Naive thymus-derived CD8-positive, alpha-beta T cell (primary cell): ENCODE data around the gene TET3. TPM values are rescaled to one million over a fixed set of nuclear protein-coding genes. Genes with fewer than 3 reads are reported as not detected.
A peak's percentile ranks its signal among the peaks of the same experiment; 100 is the strongest.

Source experiments
- ATAC-seq, 2 donors: fragments of 150-1000 bp; cut with Tn5 transposase in 1 of 2; sonication (Bioruptor Pico), chemical (Tn5 transposase) in 1 of 2; 1 replicate in 1 of 2; 2 replicates in 1 of 2; pipeline ENCODE4 v1.10.0; 2021; ENCODE audit warnings: mild to moderate bottlenecking in 2 of 2, moderate library complexity in 2 of 2
- POLR2A ChIA-PET: fragments of 350-600 bp; sonication (Branson Sonifier 250); formaldehyde crosslinking; loops from one replicate; lab custom pipeline; 2021; ENCODE audit warnings: antibody characterized with exemption; lab: Charles Lee
- DNase-seq, 10 donors: peaks; one replicate each; pipeline versions ENCODE4 v3.0.0 to v3.0.0-alpha.2; 2020 to 2022
- H3K27ac Mint-ChIP-seq, 10 donors: one replicate each; pipeline ENCODE4 v1.8.0; 2020 to 2022; ENCODE audit warnings: mild to moderate bottlenecking in 10 of 10, mixed read lengths in 10 of 10, moderate library complexity in 4 of 10, inconsistent platforms in 1 of 10
- H3K27me3 Mint-ChIP-seq, 5 donors: one replicate each; pipeline ENCODE4 v1.8.0; 2021 to 2022; ENCODE audit warnings: mixed read lengths in 5 of 5
- H3K36me3 Mint-ChIP-seq, 3 donors: one replicate each; pipeline ENCODE4 v1.8.0; 2020 to 2022; ENCODE audit warnings: mixed read lengths in 3 of 3, mild to moderate bottlenecking in 2 of 3, inconsistent platforms in 1 of 3
- H3K4me1 Mint-ChIP-seq, 4 donors: one replicate each; pipeline ENCODE4 v1.8.0; 2021 to 2022; ENCODE audit warnings: mixed read lengths in 4 of 4
- H3K4me3 Mint-ChIP-seq, 10 donors: one replicate each; pipeline ENCODE4 v1.8.0; 2020 to 2022; ENCODE audit warnings: mild to moderate bottlenecking in 10 of 10, mixed read lengths in 10 of 10, moderate library complexity in 6 of 10, inconsistent platforms in 1 of 10
- H3K9me3 Mint-ChIP-seq, 9 donors: one replicate each; pipeline ENCODE4 v1.8.0; 2020 to 2022; ENCODE audit warnings: mixed read lengths in 9 of 9, mild to moderate bottlenecking in 3 of 9, inconsistent platforms in 1 of 9, moderate library complexity in 1 of 9
- polyA plus RNA-seq, 3 donors: library from polyadenylated mRNA; unstranded; fragments of 300-500 nt; fragmentation: Illumina TruSeq; gene quantifications; one replicate each; pipeline ENCODE4 v1.2.3, GENCODE V29; 2021
- total RNA-seq, 8 experiments: library from RNA in 2 of 8; stranded (reverse) in 2 of 8; gene quantifications; one replicate each; pipeline ENCODE4 v1.2.3 and lab custom pipeline; 2021 to 2026

The TET3 gene
- total and polyA plus RNA-seq, 5 experiments from 2014 or later, result 0.46 to 30.5 (median 1.0) TPM

DNA sequence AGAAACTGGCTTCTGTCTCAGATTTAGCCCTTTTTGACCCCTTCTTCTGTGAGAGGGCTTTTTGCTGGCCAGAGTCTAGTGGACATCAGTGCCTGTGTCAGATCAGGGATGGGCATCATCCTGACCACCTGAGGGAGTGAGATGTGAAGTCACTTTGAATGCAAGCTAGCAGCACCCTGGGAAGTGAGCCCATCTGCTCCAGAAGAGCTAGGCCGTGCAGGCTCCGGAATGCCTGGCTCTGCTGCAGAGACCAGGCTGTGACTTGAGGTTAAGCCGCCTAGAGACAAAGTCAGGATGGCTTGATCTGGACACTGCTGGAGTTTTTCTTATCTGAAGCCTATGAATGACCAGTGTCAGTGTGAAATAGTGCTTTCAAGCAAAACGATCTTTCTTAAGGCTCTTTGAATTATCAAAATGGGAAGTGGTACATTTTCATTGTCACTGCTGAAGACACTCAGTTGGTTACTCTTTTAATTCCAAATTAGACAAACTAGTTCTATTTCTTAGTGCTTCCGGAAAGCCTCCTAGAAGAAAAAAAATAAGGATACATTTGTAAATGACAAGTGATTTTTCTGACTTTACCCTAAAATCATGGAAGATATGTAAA, 37.2 kb upstream of the TET3 start:
- DNase-seq (no peak), ATAC-seq (no peak)
- H3K27me3 Mint-ChIP-seq, result no peaks in the 10 kb centered on the region
- H3K9me3 Mint-ChIP-seq, result no peaks in the 10 kb centered on the region
- peaks cover 42 to 90% (median 87%) of the 10 kb centered on the region in 4 donors for H3K4me1 Mint-ChIP-seq
- peak overlapping the region in 8 of 10 donors; percentile 8 to 92 (median 81) for H3K27ac Mint-ChIP-seq
- H3K4me3 Mint-ChIP-seq, result peak overlapping the region in 4 of 10 donors; percentile 9 to 82 (median 38)
- POLR2A ChIA-PET, result interaction anchor here (0.8 to 2.5 kb wide), 2 partner anchors 20 to 32 kb away, joined by 4 to 9 read pairs; no protein-coding TSS in a partner anchor
- peaks cover 7 to 72% (median 31%) of the 10 kb centered on the region in 3 donors for H3K36me3 Mint-ChIP-seq

DNA sequence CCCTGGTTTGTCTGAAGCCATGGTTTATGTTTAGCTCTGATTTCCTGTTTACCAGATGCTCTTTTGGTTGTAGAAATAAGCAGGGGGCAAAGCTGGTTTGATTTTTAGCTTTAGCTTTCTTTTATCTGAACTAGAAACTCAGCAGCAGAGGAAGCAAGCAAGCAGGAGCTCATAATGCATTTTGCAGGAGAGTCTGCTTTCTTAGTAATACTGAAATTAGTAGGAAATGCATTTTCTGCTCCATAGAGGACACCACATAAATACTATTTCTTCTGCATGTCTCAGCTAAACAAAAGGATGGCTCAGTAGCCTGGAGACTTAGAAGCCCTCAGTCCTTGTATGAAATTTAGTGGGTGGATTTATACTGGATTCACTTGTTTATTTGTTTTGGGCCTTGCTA, 34.9 kb upstream of the TET3 start:
- no peaks in the 10 kb centered on the region for H3K9me3 Mint-ChIP-seq
- no peaks in the 10 kb centered on the region for H3K27me3 Mint-ChIP-seq
- ATAC-seq (no peak), DNase-seq (no peak)
- peaks cover 12 to 67% (median 34%) of the 10 kb centered on the region in 3 donors for H3K36me3 Mint-ChIP-seq
- H3K27ac Mint-ChIP-seq, result peak overlapping the region; percentile 9 to 92 (median 82)
- peaks cover 42 to 89% (median 79%) of the 10 kb centered on the region in 4 donors for H3K4me1 Mint-ChIP-seq
- H3K4me3 Mint-ChIP-seq, result peak overlapping the region in 7 of 10 donors; percentile 20 to 71 (median 43)
- POLR2A ChIA-PET, result interaction anchor here (0.6 to 2.5 kb wide), 7 partner anchors 9 to 30 kb away, joined by 3 to 9 read pairs (median 3); no protein-coding TSS in a partner anchor

DNA sequence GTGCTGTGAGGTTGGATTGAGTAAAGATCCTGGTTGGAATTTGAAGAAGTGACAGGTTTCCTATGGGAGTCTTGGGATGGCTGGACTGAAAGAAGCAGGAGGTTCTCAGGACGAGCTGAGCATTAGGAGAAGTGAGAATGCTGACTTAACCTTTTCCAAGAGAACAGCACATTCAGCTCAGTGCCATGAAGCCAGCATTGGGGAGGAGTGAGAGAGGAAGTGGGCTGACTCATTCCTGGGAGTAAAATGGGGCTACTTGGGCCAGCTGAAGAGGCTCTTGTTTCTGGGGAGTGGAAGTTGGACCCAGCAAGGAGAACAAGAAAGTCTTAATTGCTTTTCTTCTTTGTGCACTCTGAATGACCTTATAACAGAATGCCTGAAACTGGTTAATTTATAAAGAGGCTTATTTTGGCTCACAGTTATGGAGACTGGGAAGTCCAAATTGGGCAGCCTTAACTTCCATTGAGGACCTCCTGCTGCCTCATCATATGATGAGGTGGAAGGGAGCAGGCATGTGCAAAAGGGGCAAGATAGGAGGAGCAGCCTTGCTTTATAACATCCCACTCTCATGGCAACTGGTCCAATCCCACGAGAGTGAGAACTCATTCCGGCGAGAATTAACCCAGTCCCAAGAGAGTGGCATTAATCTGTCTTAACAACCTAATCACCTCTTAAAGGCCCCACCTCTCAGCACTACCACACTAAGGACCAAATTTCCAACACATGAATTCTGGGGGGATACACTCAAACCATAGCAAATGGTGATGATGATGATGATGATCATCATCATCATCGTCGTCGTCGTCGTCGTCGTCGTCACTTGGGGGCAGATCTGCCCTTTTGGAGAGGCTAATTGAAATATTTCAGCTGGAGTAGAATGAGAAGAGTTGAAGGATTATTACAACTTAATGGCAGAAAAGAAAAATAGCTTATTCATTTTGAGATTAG, 31.9 kb upstream of the TET3 start:
- H3K9me3 Mint-ChIP-seq, result no peaks in the 10 kb centered on the region
- peak overlapping the region; percentile 15 to 90 (median 76) for H3K27ac Mint-ChIP-seq
- no peaks in the 10 kb centered on the region for H3K27me3 Mint-ChIP-seq
- H3K4me1 Mint-ChIP-seq, result peaks cover 41 to 71% (median 67%) of the 10 kb centered on the region in 4 donors
- H3K36me3 Mint-ChIP-seq, result peaks cover 18 to 75% (median 46%) of the 10 kb centered on the region in 3 donors
- ATAC-seq (no peak), DNase-seq (no peak)
- no peak overlapping the region for H3K4me3 Mint-ChIP-seq
- POLR2A ChIA-PET, result interaction anchor here (0.7 to 0.9 kb wide), 2 partner anchors 18 to 101 kb away, joined by 4 to 6 read pairs; no protein-coding TSS in a partner anchor

DNA sequence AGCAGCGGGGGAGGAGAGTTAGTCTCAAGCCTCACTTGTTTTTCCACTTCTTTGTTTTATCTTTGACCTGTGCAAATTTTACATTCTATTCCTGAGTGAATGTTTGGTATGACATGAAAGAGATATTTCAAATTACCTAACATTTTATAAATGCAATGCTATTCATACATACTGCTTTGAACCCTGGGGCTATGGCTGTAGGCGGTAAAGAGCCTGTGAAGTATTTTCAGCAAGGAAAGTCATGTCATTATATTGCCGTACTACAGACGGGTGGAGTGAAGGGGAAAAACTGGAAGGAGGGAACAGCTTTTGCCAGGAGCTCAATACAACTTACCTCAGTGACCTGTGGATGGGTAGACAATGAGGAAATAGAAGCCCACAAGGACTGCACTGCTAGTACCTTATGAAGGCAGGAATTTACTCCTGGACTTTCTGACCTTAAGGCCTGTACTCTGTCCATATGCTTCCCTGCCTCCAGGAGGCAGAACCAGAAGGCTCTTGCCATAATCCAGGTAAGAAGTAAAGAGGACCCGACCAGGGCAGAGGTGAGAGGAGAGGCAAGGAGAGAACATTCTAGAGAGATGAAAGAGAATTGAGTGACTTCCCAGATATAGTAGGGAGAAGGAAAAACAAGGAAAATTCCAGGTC, 28.4 kb upstream of the TET3 start:
- H3K4me3 Mint-ChIP-seq, result peak overlapping the region in 1 of 10 donors; percentile 26
- H3K27me3 Mint-ChIP-seq, result no peaks in the 10 kb centered on the region
- peaks cover 29 to 47% (median 38%) of the 10 kb centered on the region in 4 donors for H3K4me1 Mint-ChIP-seq
- no peak for ATAC-seq
- peak overlapping the region in 1 of 10 donors; percentile 89 for H3K27ac Mint-ChIP-seq
- no peaks in the 10 kb centered on the region for H3K9me3 Mint-ChIP-seq
- DNase-seq, result no peak
- H3K36me3 Mint-ChIP-seq, result peaks cover 25 to 81% (median 52%) of the 10 kb centered on the region in 3 donors
- POLR2A ChIA-PET, result interaction anchor here (1.0 to 1.4 kb wide), 2 partner anchors 10 to 15 kb away, joined by 3 read pairs; no protein-coding TSS in a partner anchor

DNA sequence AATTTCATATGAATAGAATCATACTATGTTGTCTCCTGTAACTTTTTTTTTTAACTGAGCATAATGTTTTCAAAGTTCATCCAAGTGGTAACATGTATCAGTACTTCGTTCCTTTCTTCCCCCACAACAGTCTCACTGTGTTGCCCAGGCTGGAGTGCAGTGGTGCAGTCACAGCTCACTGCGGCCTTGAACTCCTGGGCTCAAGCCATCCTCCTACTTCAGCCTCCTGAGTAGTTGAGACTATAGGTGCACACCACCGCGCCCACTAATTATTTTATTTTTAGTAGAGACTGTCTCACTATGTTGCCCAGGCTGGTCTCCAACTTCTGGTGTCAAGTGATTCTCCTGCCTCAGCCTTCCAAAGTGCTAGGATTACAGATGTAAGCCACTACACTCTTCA, 23.4 kb upstream of the TET3 start:
- peak overlapping the region in 2 of 10 donors; percentile 3 to 37 for H3K27ac Mint-ChIP-seq
- no peak overlapping the region for H3K4me3 Mint-ChIP-seq
- no peak for ATAC-seq
- peaks cover 0 to 9% (median 0%) of the 10 kb centered on the region in 9 donors for H3K9me3 Mint-ChIP-seq
- peaks cover 19 to 41% (median 32%) of the 10 kb centered on the region in 4 donors for H3K4me1 Mint-ChIP-seq
- H3K27me3 Mint-ChIP-seq, result no peaks in the 10 kb centered on the region
- no peak for DNase-seq
- POLR2A ChIA-PET, result no interaction called here
- peaks cover 17 to 43% (median 26%) of the 10 kb centered on the region in 3 donors for H3K36me3 Mint-ChIP-seq

DNA sequence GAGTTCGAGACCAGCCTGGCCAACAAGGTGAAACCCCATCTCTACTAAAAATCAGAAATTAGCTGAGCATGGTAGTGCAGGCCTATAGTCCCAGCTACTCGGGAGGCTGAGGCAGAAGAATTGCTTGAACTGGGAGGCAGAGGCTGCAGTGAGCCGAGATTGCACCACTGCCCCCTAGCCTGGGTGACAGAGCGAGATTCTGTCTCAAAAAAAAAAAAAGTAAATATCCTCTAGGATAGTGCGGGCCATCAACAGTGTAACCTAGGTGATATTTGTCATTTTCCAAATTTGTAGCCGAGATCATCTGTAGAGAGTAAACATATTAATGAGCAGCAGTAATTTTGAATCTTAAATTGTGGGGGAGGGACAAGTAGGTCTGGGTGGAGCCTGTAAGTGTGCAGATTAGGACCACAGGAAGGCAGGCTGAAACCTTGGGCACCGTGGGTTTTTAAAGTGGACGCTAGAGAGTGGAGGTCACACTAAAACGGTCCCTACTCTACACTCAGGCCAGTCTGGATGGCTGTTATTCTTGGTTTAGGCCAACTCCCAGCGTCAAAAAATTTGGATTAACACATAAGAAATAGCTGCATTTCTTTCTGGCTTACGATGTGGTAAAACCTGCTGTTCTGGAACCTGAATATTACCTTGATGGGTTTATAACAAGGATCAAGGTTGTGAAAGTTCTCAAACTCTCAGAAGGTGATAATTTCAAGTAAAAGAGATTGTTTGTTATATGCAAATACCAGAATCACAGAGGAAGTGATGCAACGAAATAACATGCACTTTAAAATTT, 22.7 kb upstream of the TET3 start:
- Mint-ChIP-seq H3K27ac (no peak overlapping the region), H3K36me3 (peaks cover 11 to 35% (median 21%) of the 10 kb centered on the region in 3 donors), H3K9me3 (peaks cover 0 to 9% (median 0%) of the 10 kb centered on the region in 9 donors), H3K27me3 (no peaks in the 10 kb centered on the region), H3K4me3 (no peak overlapping the region), H3K4me1 (peaks cover 16 to 38% (median 28%) of the 10 kb centered on the region in 4 donors)
- no peak for DNase-seq
- POLR2A ChIA-PET, result no interaction called here
- no peak for ATAC-seq

DNA sequence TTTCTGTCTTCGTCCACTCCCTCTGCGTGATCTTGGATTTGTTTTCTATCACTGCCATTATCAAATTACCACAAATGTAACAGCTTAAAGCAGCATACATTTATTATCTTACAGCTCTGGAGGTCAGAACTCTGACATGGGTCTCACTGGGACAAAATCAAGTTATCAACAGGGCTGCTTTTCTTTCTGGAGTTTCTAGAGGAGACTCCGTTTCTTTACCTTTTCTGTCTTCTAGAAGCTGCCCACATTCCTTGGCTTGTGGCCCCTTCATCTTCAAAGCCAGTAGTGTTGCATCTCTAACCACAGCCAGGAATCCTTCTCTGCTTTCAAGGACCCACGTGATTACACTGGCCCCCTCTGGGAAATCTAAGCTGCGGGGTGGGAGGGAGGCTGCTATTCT, 21.9 kb upstream of the TET3 start:
- no peak for ATAC-seq
- Mint-ChIP-seq H3K9me3 (peaks cover 0 to 9% (median 0%) of the 10 kb centered on the region in 9 donors), H3K4me1 (peaks cover 23 to 39% (median 30%) of the 10 kb centered on the region in 4 donors), H3K27me3 (no peaks in the 10 kb centered on the region), H3K27ac (peak overlapping the region in 4 of 10 donors; percentile 7 to 44 (median 22)), H3K4me3 (no peak overlapping the region), H3K36me3 (peaks cover 11 to 27% (median 20%) of the 10 kb centered on the region in 3 donors)
- POLR2A ChIA-PET, result interaction anchor here (0.6 to 0.7 kb wide), 2 partner anchors 24 to 158 kb away, joined by 4 to 6 read pairs; no protein-coding TSS in a partner anchor
- no peak for DNase-seq

DNA sequence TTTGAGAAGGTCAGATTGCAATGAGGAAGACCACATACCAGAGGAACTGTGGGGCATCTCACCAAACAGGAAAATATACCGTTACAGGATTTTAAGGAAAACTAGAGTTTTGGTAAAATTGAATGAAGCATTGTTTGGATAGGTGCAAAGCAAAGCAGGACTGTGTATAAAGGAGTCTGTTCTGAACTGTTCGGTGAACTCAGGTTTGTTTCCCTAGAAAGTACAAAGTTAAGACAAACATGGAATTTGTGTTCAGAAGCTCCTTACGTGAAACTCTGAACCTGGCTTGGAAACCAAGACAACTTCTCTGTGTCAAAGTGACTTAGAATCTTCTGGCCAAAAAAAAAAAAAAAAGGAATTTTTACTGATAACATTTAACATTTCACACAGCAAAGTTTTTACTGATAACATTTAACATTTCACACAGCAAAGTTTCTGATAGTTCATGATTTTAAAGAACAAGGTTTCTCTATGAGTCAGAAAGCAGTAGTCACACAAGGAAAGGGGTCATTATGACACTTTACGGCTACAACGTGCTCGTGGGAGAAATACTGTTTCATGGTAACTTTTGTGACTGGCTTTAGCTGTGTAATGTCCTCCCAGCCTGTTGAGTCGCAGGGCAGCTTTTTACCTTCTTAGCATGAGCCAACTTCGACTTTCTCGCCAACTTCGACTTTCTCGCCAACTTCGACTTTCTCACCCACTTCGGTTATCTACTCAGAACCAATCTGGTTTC, 21.2 kb upstream of the TET3 start:
- Mint-ChIP-seq H3K4me1 (peaks cover 28 to 41% (median 33%) of the 10 kb centered on the region in 4 donors), H3K36me3 (peaks cover 6 to 20% (median 16%) of the 10 kb centered on the region in 3 donors), H3K9me3 (peaks cover 0 to 9% (median 0%) of the 10 kb centered on the region in 9 donors), H3K27me3 (no peaks in the 10 kb centered on the region), H3K4me3 (no peak overlapping the region), H3K27ac (peak overlapping the region in 7 of 10 donors; percentile 16 to 72 (median 45))
- ATAC-seq (no peak), DNase-seq (no peak)
- POLR2A ChIA-PET, result interaction anchor here (0.6 to 0.7 kb wide), 3 partner anchors 23 to 157 kb away, joined by 3 to 6 read pairs (median 4); no protein-coding TSS in a partner anchor

DNA sequence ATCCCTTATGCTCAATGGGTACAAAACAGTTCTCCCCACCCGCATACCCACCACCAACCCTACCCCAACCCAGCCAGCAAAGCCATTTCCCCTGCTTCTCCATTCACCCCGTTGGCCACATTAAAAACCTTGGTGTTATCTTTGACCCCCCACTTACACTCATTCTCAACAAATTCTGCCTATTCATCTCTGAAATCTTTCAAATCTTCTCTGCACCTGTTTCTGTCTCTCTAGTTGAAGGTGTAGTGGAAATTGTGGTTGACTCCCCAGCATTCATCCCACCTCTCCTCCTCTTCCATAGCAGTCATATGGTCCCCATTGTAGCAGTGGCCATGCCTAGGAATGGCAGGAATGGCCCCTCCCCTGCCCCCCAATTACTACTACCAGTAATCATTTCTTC, 20.5 kb upstream of the TET3 start:
- no peak for ATAC-seq
- no peaks in the 10 kb centered on the region for H3K27me3 Mint-ChIP-seq
- DNase-seq, result no peak
- POLR2A ChIA-PET, result interaction anchor here (0.7 kb wide), 1 partner anchor 34 kb away, joined by 3 read pairs; no protein-coding TSS in a partner anchor
- peak overlapping the region in 7 of 10 donors; percentile 7 to 72 (median 16) for H3K27ac Mint-ChIP-seq
- peaks cover 0 to 9% (median 0%) of the 10 kb centered on the region in 9 donors for H3K9me3 Mint-ChIP-seq
- peaks cover 30 to 42% (median 38%) of the 10 kb centered on the region in 4 donors for H3K4me1 Mint-ChIP-seq
- peak overlapping the region in 2 of 10 donors; percentile 30 to 40 for H3K4me3 Mint-ChIP-seq
- H3K36me3 Mint-ChIP-seq, result peaks cover 0 to 13% (median 9%) of the 10 kb centered on the region in 3 donors

DNA sequence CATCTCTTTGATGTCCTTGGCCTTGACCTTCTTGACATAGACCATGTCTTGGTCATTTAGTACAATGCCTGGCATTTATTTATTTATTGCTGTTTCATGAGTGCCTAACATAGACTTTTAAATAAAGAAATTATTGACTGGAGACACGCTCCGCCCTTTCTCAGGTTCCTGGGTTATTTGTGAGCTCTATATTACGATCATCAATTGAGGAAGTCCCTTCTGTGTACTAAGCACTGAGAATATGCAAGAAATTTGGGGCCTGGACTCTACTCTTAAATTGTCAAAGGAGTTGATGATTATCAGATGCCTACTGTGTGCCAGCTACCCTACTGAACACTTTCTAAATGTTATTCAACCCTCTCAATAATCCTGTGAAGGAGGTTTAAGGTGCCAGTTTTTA, 19.7 kb upstream of the TET3 start:
- peaks cover 0 to 9% (median 0%) of the 10 kb centered on the region in 9 donors for H3K9me3 Mint-ChIP-seq
- H3K27me3 Mint-ChIP-seq, result no peaks in the 10 kb centered on the region
- no peak for ATAC-seq
- peaks cover 0 to 5% (median 3%) of the 10 kb centered on the region in 3 donors for H3K36me3 Mint-ChIP-seq
- no peak for DNase-seq
- H3K4me3 Mint-ChIP-seq, result no peak overlapping the region
- POLR2A ChIA-PET, result interaction anchor here (0.8 to 1.0 kb wide), 2 partner anchors 16 to 76 kb away, joined by 3 to 10 read pairs; no protein-coding TSS in a partner anchor
- H3K4me1 Mint-ChIP-seq, result peaks cover 35 to 50% (median 46%) of the 10 kb centered on the region in 4 donors
- peak overlapping the region in 2 of 10 donors; percentile 0 to 33 for H3K27ac Mint-ChIP-seq
